ENCODE measurements around the gene PRR13.

The PRR13 gene

GRCh38 chr12:53423597-53423996 lies 17.9 kb upstream of the PRR13 start, which contains the start of gene AMHR2:
Gene AMHR2 (plus strand): TSS chr12:53423855. CDS start chr12:53423935, 80 bp downstream.
- no peak within 1 kb of the TSS for H4K12ac ChIP-seq (ENCODE audit: low read depth, low read length)
- no peak within 1 kb of the TSS for H3K4me2 ChIP-seq (ENCODE audit: low read length)
- H3K36me3 ChIP-seq (ENCODE audit: control insufficient read depth in 1 of 2, insufficient read depth in 2 of 2, low read length in 2 of 2): no peaks in the 10 kb centered on the region
- no peak within 1 kb of the TSS for H3K18ac ChIP-seq (ENCODE audit: low read length)
- no peak within 1 kb of the TSS for H3K9ac ChIP-seq (ENCODE audit: low read length)
- no peak within 1 kb of the TSS for H3K4ac ChIP-seq (ENCODE audit: low read depth, low read length)
- H3K79me1 ChIP-seq (ENCODE audit: low read length): peaks cover 3% of the 10 kb centered on the region
- peak within 1 kb of the TSS; percentile 12 for H4K91ac ChIP-seq (ENCODE audit: low read depth, low read length)
- H3K14ac ChIP-seq (ENCODE audit: low read length): no peak within 1 kb of the TSS
- peaks cover 0 to 9% of the 10 kb centered on the region in 2 experiments for H3K4me1 ChIP-seq (ENCODE audit: control insufficient read depth in 1 of 2, insufficient read depth in 2 of 2, low read length in 2 of 2)
- no peak within 1 kb of the TSS for H4K8ac ChIP-seq (ENCODE audit: low read depth, low read length)
- H3K27me3 ChIP-seq (ENCODE audit: insufficient read depth, low read length): no peaks in the 10 kb centered on the region
- no peak within 1 kb of the TSS for H2AK5ac ChIP-seq (ENCODE audit: low read length)
- H2AFZ ChIP-seq (ENCODE audit: insufficient read depth, low read length, poor library complexity): no peak within 1 kb of the TSS
- no peak within 1 kb of the TSS for H3K4me3 ChIP-seq (ENCODE audit: low read depth, low read length)
- no peaks in the 10 kb centered on the region for H3K9me3 ChIP-seq (ENCODE audit: insufficient read depth, low read depth, low read length)
- H2BK5ac ChIP-seq (ENCODE audit: low read depth, low read length, poor library complexity): no peak within 1 kb of the TSS
- no peak within 1 kb of the TSS for H2BK12ac ChIP-seq (ENCODE audit: low read length)
- no peak within 1 kb of the TSS for H3K27ac ChIP-seq (ENCODE audit: low read depth, low read length)
- no peak for DNase-seq
- no peaks in the 10 kb centered on the region for H3K79me2 ChIP-seq (ENCODE audit: control insufficient read depth, insufficient read depth, low read length, poor library complexity)
- no peak within 1 kb of the TSS for H3K23ac ChIP-seq (ENCODE audit: low read length)
- WGBS (ENCODE audit: extremely low coverage, insufficient coverage, insufficient read length): no CpG with 5 or more reads among the region's 1 CpG
- H2BK120ac ChIP-seq (ENCODE audit: insufficient read depth, low read length, poor library complexity): no peak within 1 kb of the TSS

GRCh38 chr12:53424626-53425514 lies 16.7 kb upstream of the PRR13 start:
- Histone ChIP-seq H4K8ac (ENCODE audit: low read depth, low read length) (no peak overlapping the region), H2BK5ac (ENCODE audit: low read depth, low read length, poor library complexity) (no peak overlapping the region), H3K23ac (ENCODE audit: low read length) (no peak overlapping the region), H3K4ac (ENCODE audit: low read depth, low read length) (no peak overlapping the region), H2AFZ (ENCODE audit: insufficient read depth, low read length, poor library complexity) (no peak overlapping the region), H2BK12ac (ENCODE audit: low read length) (no peak overlapping the region), H2AK5ac (ENCODE audit: low read length) (no peak overlapping the region), H3K79me2 (ENCODE audit: control insufficient read depth, insufficient read depth, low read length, poor library complexity) (no peaks in the 10 kb centered on the region), H3K9ac (ENCODE audit: low read length) (peak overlapping the region; percentile 17), H3K4me2 (ENCODE audit: low read length) (no peak overlapping the region), H3K36me3 (ENCODE audit: control insufficient read depth in 1 of 2, insufficient read depth in 2 of 2, low read length in 2 of 2) (no peaks in the 10 kb centered on the region), H2BK120ac (ENCODE audit: insufficient read depth, low read length, poor library complexity) (no peak overlapping the region), H3K14ac (ENCODE audit: low read length) (no peak overlapping the region), H3K27ac (ENCODE audit: low read depth, low read length) (no peak overlapping the region), H3K18ac (ENCODE audit: low read length) (no peak overlapping the region), H4K12ac (ENCODE audit: low read depth, low read length) (no peak overlapping the region), H3K27me3 (ENCODE audit: insufficient read depth, low read length) (no peaks in the 10 kb centered on the region), H3K79me1 (ENCODE audit: low read length) (peaks cover 3% of the 10 kb centered on the region), H3K4me1 (ENCODE audit: control insufficient read depth in 1 of 2, insufficient read depth in 2 of 2, low read length in 2 of 2) (peaks cover 0 to 9% of the 10 kb centered on the region in 2 experiments), H4K91ac (ENCODE audit: low read depth, low read length) (no peak overlapping the region), H3K4me3 (ENCODE audit: low read depth, low read length) (no peak overlapping the region), H3K9me3 (ENCODE audit: insufficient read depth, low read depth, low read length) (no peaks in the 10 kb centered on the region)
- no CpG with 5 or more reads among the region's 9 CpGs for WGBS (ENCODE audit: extremely low coverage, insufficient coverage, insufficient read length)
- DNase-seq: no peak

- no peak overlapping the region for H3K18ac ChIP-seq (ENCODE audit: low read length)
- no peak overlapping the region for H4K8ac ChIP-seq (ENCODE audit: low read depth, low read length)
- no peaks in the 10 kb centered on the region for H3K9me3 ChIP-seq (ENCODE audit: insufficient read depth, low read depth, low read length)
- no peak overlapping the region for H2BK5ac ChIP-seq (ENCODE audit: low read depth, low read length, poor library complexity)
- H3K23ac ChIP-seq (ENCODE audit: low read length): no peak overlapping the region
- no peaks in the 10 kb centered on the region for H3K79me2 ChIP-seq (ENCODE audit: control insufficient read depth, insufficient read depth, low read length, poor library complexity)
- H3K4ac ChIP-seq (ENCODE audit: low read depth, low read length): no peak overlapping the region
- H3K36me3 ChIP-seq (ENCODE audit: control insufficient read depth in 1 of 2, insufficient read depth in 2 of 2, low read length in 2 of 2): no peaks in the 10 kb centered on the region
- peaks cover 0 to 5% of the 10 kb centered on the region in 2 experiments for H3K4me1 ChIP-seq (ENCODE audit: control insufficient read depth in 1 of 2, insufficient read depth in 2 of 2, low read length in 2 of 2)
- WGBS (ENCODE audit: extremely low coverage, insufficient coverage, insufficient read length): no CpG with 5 or more reads among the region's 11 CpGs
- H3K27me3 ChIP-seq (ENCODE audit: insufficient read depth, low read length): no peaks in the 10 kb centered on the region
- DNase-seq: no peak
- H3K14ac ChIP-seq (ENCODE audit: low read length): no peak overlapping the region
- H3K4me2 ChIP-seq (ENCODE audit: low read length): no peak overlapping the region
- peaks cover 3% of the 10 kb centered on the region for H3K79me1 ChIP-seq (ENCODE audit: low read length)
- H2BK120ac ChIP-seq (ENCODE audit: insufficient read depth, low read length, poor library complexity): no peak overlapping the region
- H3K9ac ChIP-seq (ENCODE audit: low read length): peak overlapping the region; percentile 17
- no peak overlapping the region for H3K4me3 ChIP-seq (ENCODE audit: low read depth, low read length)
- no peak overlapping the region for H2AFZ ChIP-seq (ENCODE audit: insufficient read depth, low read length, poor library complexity)
- no peak overlapping the region for H4K91ac ChIP-seq (ENCODE audit: low read depth, low read length)
- no peak overlapping the region for H3K27ac ChIP-seq (ENCODE audit: low read depth, low read length)
- H2AK5ac ChIP-seq (ENCODE audit: low read length): no peak overlapping the region
- H4K12ac ChIP-seq (ENCODE audit: low read depth, low read length): no peak overlapping the region
- no peak overlapping the region for H2BK12ac ChIP-seq (ENCODE audit: low read length)
Measured at GRCh38 chr12:53425515-53426150, 15.9 kb upstream of the PRR13 start.

DNA sequence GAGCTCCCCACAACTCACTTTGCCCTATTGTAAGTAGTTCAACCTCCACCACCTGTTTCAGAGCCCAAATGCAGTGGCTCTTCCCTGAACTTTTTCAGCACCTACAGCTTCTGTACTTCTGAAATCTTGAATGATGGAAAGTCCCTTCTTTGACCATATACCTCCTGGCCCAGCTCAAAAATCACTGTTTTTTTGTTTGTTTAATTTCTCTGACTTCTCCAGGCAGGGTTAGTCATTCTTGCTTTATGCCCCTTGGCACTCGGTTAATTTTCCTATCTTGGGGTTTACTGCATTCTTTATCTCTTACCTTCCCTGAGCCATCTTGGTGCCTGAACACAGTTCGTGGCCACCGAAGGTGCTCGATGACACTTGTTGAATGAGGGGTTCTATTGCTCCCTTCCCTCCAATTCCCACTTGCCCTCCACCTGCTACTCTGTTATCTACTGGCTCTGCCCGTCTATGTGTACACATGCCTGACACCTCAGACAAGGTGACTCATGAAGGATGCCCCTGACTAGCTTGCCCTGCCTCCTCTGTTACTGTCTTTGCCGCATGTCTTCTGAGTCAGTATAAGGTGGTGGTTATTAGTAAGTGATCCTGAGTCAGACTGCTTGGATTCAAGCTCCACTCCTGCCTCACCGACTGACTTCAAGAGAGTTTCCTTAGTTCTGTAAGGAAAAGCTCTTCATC lies 13.5 kb upstream of the PRR13 start:
- H3K79me1 ChIP-seq (ENCODE audit: low read length): no peaks in the 10 kb centered on the region
- no peak overlapping the region for H4K12ac ChIP-seq (ENCODE audit: low read depth, low read length)
- no peak overlapping the region for H3K23ac ChIP-seq (ENCODE audit: low read length)
- no peak overlapping the region for H3K4me3 ChIP-seq (ENCODE audit: low read depth, low read length)
- WGBS (ENCODE audit: extremely low coverage, insufficient coverage, insufficient read length): no CpG with 5 or more reads among the region's 7 CpGs
- DNase-seq: peak; percentile 78 to 79
- H2BK12ac ChIP-seq (ENCODE audit: low read length): no peak overlapping the region
- H3K4ac ChIP-seq (ENCODE audit: low read depth, low read length): no peak overlapping the region
- H2AK5ac ChIP-seq (ENCODE audit: low read length): no peak overlapping the region
- H3K9me3 ChIP-seq (ENCODE audit: insufficient read depth, low read depth, low read length): no peaks in the 10 kb centered on the region
- no peak overlapping the region for H2AFZ ChIP-seq (ENCODE audit: insufficient read depth, low read length, poor library complexity)
- no peaks in the 10 kb centered on the region for H3K36me3 ChIP-seq (ENCODE audit: control insufficient read depth in 1 of 2, insufficient read depth in 2 of 2, low read length in 2 of 2)
- no peak overlapping the region for H2BK120ac ChIP-seq (ENCODE audit: insufficient read depth, low read length, poor library complexity)
- no peak overlapping the region for H4K91ac ChIP-seq (ENCODE audit: low read depth, low read length)
- no peak overlapping the region for H3K14ac ChIP-seq (ENCODE audit: low read length)
- no peak overlapping the region for H3K27ac ChIP-seq (ENCODE audit: low read depth, low read length)
- no peaks in the 10 kb centered on the region for H3K27me3 ChIP-seq (ENCODE audit: insufficient read depth, low read length)
- no peak overlapping the region for H3K9ac ChIP-seq (ENCODE audit: low read length)
- no peak overlapping the region for H4K8ac ChIP-seq (ENCODE audit: low read depth, low read length)
- no peak overlapping the region for H3K18ac ChIP-seq (ENCODE audit: low read length)
- H2BK5ac ChIP-seq (ENCODE audit: low read depth, low read length, poor library complexity): no peak overlapping the region
- no peaks in the 10 kb centered on the region for H3K79me2 ChIP-seq (ENCODE audit: control insufficient read depth, insufficient read depth, low read length, poor library complexity)
- H3K4me1 ChIP-seq (ENCODE audit: control insufficient read depth in 1 of 2, insufficient read depth in 2 of 2, low read length in 2 of 2): no peaks in the 10 kb centered on the region
- no peak overlapping the region for H3K4me2 ChIP-seq (ENCODE audit: low read length)
